Right ventricle myocardium superior (tissue), 1 donor: ENCODE data around the gene OR2S2. TPM values are rescaled to one million over a fixed set of nuclear protein-coding genes. Genes with fewer than 3 reads are reported as not detected.
"Not testable (repeated sequence)": the region's sequence is repeated elsewhere in the genome, so short reads cannot be mapped to it uniquely, and the experiment has no call there.

Experiments
- ATAC-seq: fragments of 200-7000 bp; cut with Tn5 transposase; one replicate; pipeline ENCODE4 v1.9.1; 2020; ENCODE audit warnings: mild to moderate bottlenecking; ENCODE audit not compliant: poor library complexity
- DNase-seq: peaks from one replicate; pipeline ENCODE4 v3.0.0-alpha.2; 2020
- intact Hi-C: fragments of 100-400 bp; cut with DNase I; formaldehyde crosslinking; loops from one replicate; pipeline ENCODE4 v1.11.2; 2022
- total RNA-seq: library from RNA; stranded (reverse); fragmentation: NEBNext Ultra II Directional; extraction: Animal tissue kit (Norgen Biotek cat#: 25700); gene quantifications from one replicate; pipeline ENCODE4 v1.2.1, GENCODE V29; 2021
- donor health status: DM: no; HTN: yes; CAD: no; lungs with severe emphysema.

Gene OR2S2
- total RNA-seq, 1 donor from 2014 or later = not detected

DNA sequence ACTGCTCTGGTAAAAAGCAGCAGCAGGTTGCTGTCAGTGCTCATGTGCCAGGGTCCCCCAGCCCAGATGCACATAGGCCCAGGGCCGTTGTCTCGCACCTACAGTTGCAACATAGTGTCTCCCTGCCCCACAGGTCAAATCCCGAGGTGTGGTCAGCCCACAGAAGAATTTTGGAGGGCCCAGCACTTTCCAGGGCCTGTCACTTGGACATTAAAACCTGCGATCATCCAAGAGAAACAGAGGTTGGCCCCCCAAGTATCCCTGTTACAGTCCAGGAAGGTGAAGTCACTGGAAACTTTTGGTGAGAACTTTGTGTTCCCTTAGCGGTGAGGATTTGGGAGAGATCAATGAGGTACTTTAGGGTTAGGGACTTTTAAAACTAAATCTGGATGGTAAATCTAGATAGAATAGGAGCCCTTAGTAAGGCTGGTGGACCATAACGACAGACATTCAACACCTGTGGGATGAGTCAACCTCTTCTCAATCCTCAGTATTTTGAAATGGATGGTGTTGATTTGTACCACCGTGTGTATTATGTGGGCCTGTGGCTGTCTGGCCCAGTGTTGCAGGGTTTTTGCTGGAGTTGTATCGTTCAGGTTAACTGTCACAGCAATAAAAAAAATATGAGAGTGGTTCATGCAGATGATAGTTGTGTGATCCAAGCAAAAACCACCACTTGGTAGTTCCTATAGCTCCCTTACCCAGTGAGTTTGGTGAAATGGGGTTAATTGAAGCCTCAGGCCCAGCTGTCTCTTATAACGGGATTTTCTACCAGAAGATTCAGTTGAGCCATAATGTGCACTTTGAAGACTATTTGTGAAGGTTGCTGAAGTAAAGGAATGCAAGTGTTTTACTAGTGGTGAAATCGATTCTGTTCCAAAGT lies 19.2 kb downstream of the OR2S2 start:
- intact Hi-C loops = no loop called here
- DNase-seq = no peak
- ATAC-seq = no peak

DNA sequence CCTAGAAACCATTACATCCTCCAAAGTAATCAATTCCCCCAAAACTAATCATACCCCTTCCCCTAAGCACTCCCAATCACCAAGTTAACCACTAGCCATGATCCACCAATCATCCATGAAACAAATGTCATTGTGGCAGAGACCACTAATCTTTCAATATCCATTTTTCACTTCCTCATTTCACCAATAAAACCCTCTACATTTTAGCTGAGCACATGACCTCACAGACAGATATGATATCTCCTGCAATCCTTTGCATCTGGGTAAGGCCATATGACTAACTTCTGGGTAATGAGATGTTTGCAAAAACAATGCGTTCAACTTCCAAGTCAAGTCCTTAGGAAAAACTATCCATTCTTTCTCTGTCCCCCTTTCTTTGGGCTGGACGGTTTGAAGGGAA lies 20.7 kb downstream of the OR2S2 start:
- ATAC-seq = no peak
- no peak for DNase-seq
- intact Hi-C loops = no loop called here

DNA sequence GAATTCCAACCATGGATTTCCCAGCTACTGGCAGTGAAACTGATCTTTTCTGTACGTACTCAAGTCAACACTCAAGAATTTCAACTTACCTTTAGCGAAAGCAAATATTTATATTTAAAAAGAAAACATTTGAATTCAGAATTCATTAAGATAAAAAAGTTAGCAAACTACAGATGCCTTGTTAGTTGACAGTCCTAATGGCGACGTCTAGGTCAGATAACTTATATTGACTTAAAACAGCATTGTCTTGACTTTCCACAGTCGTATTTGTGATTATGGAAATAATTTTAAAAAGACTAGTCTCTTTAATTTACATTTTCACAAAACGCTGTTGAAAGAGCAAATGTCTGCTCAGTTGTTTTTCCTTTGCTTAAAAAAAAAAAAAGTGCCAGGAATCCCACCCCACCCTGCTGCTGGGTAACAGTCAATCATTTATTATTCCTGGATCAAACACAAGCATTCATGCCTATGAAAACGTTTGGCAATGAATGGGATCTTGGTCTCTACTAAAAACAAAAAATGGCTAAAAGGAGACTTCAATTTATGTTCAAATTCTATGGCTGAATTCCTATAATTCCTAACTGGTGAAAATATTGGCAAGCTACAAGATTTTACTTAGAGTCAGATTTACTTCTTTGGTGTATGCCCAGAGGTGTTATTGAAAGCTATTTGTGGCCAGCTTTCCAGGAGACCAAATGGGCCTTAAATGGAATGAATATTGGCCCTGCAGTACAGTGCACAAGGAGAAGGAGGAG lies 22.0 kb downstream of the OR2S2 start:
- ATAC-seq (no peak), DNase-seq (no peak)
- intact Hi-C loops = no loop called here

DNA sequence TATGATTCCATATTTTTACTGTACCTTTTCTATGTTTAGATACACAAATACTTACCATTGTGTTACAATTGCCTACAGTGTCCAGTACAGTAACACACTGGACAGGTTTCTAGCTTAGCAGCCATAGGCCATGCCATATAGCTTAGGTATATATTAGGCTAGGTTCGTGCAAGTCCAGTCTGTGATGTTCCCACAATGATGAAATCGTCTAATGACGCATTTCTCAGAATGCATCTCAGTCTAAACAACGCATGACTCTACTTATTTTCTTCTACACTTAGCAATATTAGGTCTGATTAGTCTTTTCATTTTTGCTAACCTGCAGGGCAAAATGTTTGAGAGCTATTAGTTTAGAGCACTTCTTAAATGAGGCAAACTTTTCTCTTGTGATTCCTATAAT lies 22.7 kb downstream of the OR2S2 start:
- intact Hi-C loops = no loop called here
- no peak for ATAC-seq
- DNase-seq = no peak

DNA sequence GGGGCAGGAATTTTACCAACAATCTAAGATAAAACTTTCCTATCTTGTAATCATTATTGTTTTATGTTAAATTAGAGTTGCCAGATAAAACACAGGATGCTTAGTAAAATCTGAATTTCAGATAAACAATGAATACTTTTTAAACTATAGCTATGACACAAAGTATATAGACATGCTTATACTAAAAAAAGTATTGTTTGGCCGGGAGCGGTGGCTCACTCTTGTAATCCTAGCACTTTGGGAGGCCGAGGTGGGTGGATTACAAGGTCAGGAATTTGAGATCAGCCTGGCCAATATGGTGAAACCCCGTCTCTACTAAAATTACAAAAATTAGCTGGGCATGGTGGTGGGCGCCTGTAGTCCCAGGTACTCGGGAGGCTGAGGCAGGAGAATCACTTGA lies 23.9 kb downstream of the OR2S2 start:
- DNase-seq, ATAC-seq, intact Hi-C loops: not testable (repeated sequence)

DNA sequence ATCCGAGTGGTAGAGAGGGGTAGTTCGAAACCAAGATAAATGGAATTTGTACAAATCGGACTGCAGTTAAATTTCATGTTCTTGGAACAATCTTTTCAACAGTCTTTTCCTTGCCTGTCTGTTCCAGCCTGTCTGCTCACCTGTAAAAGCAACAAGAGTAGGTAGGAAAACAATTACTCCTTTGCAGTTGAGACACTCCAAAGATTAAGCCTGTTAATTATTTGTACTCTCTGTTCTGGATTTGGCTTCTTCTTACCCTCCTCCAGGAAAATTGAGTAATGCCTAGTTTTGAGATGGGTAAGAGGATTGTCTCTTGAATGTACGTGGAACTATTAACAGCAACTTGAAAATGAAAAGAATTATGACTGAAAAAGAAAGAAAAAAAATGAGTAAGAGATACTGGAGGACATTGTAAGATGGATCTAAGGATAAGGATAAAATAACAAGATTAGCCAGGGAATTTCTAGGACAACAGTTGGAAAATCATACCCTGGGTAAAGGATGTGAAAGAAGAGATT lies 24.3 kb downstream of the OR2S2 start:
- DNase-seq (no peak), ATAC-seq (no peak)
- intact Hi-C loops = no loop called here

DNA sequence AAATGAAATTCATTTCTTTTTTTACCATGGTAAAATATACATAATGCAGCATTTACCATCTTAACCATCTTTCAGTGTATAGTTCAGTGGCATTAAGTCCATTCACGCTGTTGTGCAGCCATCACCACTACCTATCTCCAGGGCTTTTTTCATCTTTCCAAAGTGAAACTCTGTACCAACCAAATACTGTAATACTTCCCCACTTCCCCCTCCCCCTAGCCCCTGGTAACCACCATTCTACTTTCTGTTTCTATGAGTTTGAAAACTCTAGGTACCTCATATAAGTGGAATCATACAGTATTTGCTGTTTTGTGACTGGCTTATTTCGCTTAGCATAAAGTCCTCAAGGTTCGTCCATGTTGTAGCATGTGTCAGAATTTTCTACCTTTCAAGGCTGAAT lies 25.2 kb downstream of the OR2S2 start:
- intact Hi-C loops = no loop called here
- DNase-seq (no peak), ATAC-seq (no peak)

DNA sequence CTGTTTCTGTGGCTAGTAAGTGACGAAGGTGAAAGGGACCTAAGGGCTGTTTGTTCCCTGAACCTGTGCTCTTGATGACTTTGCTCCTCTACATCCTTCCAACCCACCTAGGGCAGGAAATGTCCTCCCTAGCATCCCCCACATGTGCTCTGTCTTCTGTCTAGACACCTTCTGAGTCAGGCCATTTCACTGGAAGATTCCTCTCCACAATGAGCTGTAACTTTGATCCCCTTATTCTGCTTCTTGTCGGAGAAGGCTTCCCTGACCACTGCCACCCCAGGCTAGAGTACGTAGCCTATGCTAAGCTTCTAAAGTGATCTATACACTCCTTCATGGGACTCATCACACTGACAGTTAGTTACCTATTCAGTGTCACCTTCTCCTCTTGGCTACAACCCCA lies 27.0 kb downstream of the OR2S2 start:
- ATAC-seq (no peak), DNase-seq (no peak)
- intact Hi-C loops = no loop called here

DNA sequence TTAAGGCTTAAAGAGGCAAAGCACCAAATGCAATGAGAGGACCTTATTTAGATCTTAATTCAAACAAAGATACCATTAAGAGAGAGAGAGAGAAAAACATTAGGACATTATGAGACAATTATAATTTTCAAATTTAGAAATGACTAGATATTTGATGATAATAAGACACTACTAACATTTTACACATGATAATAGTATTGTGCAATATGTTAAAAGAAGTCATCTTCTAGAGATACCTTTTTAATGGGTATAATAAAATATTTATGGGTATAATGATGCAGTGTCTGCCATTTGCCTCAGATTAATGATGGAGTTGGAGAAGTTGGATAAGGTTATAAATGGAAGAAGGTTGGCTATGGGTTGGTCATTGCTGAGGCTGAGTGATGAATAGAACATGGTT lies 27.4 kb downstream of the OR2S2 start:
- ATAC-seq (no peak), DNase-seq (no peak)
- intact Hi-C loops = no loop called here

DNA sequence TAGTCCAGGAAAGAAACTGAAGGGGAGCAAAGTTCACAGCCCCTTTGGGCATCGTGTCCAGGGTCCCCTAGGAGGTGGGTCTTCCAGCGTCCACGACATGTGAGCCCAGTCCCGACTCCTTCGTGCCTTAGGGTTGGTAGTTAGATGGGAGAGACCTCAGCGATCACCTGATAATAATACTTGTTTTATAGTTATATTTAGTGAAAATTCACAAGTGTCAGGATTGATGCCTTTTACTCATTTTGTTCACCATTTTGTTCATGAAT lies 28.6 kb downstream of the OR2S2 start:
- ATAC-seq (peak; percentile 12), DNase-seq (no peak)
- intact Hi-C loops = no loop called here

DNA sequence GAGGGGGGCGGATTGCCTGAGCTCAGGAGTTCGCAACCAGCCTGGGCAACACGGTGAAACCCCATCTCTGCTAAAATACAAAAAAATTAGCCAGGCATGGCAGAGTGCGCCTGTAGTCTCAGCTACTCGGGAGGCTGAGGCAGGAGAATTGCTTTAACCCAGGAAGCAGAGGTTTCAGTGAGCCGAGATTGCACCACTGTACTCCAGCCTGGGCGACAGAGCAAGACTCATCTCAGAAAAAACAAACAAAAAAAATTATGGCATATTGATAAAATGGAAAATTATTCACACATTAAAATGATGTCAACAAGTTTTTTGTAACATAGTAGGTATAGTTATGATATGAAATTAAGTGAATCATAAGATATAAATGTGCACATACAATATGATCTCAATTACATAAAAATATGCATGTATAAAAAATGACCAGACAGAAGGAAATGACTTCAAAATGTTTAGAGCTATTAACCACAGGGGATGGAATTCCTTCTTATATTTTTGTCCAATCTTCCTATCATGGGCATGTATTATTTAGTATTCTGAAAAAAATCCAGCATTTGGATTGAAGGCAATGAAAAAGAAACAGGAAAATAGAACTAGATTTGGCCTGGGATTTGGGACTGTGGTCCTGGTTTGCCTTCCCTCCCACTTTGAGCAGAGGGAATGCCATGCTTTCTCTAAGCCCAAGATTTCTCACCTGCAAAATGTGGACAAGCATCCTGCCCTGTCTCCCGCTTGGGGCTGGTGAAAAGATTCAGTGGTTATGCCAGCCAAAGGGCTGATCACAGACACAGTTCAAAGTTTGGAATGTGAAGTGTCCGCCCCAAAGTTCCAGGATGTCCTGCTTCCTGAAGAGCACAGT lies 29.1 kb downstream of the OR2S2 start:
- intact Hi-C loops = no loop called here
- DNase-seq (no peak), ATAC-seq (peak; percentile 18)

DNA sequence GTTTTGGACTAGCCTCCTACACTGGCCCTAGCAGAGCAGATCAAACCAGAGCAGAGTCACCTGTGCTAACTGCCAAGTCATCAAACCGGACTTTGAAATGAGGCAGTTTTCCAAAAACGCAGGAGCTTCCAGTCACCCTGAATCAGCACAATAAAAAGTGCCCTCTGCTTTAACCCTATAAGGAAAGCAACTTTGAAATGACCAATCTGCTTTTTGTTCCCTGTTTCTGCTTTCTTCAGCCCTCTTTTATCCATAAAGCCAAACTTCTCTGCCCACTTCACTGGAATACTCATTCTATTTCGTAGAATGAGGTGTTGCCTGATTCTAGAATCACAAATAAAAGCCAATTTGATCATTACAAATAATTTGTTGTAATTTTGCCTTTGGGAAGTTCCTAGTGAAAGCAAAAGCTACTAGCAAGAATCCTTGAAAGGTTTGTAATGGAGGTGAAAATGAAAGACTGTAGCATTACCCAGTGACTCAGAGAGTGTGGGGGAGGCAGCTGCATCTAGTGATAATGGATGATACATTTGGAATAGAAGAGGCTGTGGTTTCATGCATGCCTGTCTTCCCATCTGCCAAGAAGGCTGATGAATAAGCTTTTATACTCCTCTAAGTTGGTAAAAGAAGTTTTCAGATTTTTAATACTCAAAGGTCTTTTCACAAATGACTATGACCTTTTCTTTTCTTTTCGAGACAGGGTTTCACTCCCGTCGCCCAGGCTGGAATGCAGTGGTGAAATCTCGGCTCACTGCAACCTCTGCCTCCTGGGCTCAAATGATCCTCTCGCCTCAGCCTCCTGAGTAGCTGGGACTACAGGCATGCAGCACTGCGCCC lies 33.8 kb downstream of the OR2S2 start:
- intact Hi-C loops = no loop called here
- ATAC-seq (peak; percentile 49), DNase-seq (no peak)

DNA sequence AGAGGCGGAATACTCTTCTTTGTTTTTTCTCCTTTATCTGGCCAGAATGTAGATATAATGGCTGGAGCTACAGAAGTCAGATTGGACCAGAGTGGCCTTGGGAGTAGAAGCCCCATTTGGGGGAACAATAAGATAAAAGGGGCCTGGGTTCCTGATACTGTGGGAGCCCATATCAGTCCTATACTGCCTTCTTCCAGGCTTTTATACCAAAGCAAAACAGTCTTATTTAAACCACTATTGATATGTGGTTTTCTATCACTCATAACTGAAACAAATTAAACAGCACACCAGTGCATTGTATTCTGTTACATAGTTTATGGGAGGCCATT lies 34.4 kb downstream of the OR2S2 start:
- DNase-seq (no peak), ATAC-seq (no peak)
- intact Hi-C loops = no loop called here

DNA sequence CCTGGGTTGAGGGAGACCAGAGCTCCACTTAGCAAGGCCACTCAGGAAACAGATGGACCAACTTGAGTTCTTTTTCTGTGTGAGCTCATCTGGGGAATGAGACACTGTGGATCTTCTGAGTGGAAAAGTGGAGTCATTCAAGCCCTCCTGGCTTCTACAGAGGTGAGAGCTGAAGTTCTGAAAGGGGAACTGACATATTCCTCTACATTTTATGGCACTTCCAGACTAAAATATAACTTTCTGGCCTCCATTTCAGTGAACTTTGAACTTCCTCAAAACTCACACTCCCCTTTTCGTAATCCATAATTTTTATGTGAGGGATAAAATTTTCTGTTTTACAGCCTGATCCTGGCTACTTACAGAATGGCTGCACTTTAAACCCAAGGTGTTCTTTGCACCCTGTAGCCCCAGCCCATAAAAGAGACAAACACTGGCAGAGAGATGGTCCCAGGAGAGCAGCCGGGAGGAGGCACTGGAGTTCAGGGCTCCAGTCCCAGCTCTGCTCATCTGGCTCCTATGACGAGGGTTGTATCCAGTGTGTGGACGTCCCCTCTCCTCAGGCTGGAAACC lies 37.8 kb downstream of the OR2S2 start:
- ATAC-seq = peak; percentile 36
- DNase-seq = no peak
- intact Hi-C loops = no loop called here

DNA sequence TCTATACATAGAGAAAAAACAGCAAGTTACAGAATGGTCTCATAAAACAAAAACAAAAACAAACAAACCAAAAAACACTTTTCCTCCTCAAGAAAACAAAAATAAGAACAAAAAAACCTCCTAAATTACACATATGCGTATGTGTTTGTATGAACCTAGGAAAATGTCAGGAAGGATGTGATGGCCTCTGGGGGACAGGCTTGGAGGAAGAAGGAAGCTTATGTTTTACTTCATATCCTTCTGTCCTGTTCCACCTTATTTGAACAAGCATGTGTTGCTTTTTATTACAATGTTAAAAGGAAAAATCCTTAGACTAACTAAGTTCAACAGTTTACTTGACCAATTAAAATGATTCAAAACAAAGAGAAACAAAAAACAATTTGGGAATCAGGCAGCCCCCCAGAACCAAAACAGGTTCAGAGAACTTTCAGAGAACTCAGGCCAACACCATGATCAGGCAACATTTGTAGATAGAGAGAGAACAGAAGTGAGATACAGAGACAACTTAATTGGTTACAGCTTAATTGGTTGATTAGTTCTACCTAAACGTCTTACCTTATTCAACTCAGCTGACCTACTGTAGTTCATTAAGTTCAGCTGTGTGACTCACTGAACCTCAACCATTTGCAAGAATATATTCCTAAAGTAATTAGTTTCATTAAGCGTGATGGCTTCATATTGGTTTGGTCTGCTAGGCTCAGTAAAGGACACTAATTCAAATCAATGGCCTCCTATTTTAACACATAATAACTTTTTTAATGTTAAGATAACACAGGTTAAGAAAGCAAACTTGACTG lies 38.5 kb downstream of the OR2S2 start:
- no peak for DNase-seq
- no peak for ATAC-seq
- intact Hi-C loops = no loop called here

DNA sequence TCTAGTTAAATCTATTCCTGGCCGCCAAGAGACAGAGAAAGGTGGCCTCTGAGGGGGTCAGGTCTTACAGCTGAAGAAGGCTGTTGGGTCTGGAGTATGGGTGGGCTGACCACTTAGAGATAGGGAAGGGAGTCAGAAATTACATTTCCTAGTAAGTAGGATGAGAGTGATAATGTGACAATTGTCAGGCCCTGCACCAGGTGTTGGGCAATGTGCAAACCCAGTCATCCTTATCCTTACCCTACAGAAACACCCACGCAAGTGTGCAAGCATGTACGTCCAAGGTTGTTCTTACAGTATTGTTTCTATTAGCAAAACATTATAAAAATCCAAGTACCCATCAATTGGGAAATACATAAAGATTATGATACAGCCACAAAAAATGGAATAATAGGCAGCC lies 39.2 kb downstream of the OR2S2 start:
- no peak for ATAC-seq
- intact Hi-C loops = no loop called here
- DNase-seq = no peak

DNA sequence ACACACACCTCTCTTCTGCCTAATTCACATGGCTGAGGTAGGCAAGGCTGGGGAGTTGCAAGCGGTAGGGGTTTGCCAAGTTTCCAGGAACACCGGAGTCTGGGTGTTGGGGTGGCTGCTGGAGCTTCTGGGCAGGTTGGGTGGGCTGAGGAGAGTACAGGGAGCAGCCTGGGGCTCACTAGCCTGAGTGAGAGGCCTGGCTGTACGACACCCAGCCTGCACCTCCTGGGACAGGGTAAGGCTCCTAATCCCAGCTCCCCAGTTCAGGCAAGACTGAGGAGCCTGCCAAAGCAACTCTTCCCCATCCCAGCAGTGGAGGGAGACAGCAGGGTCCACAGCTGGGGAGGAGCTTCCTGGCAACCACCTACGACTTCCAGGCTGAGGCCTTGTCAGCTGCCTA lies 40.7 kb downstream of the OR2S2 start:
- ATAC-seq (no peak), DNase-seq (no peak)
- intact Hi-C loops = no loop called here
